Neuronal stem cell (in vitro differentiated cells): ENCODE data around the gene LAMA2.

Experiments
- DNase-seq: peaks from one replicate; pipeline ENCODE4 v3.0.0-alpha.2; 2013; ENCODE audit warnings: low spot score
- H2AFZ ChIP-seq: one replicate; pipeline ENCODE4 v1.6.1; 2013; ENCODE audit warnings: mild to moderate bottlenecking, low read length, inconsistent platforms
- H2AK5ac ChIP-seq: 2 replicates; pipeline ENCODE4 v1.6.1; 2013; ENCODE audit warnings: low read depth, mild to moderate bottlenecking, inconsistent platforms, low read length, moderate library complexity, mixed read lengths
- H2BK120ac ChIP-seq: 2 replicates; pipeline ENCODE4 v1.6.1; 2013; ENCODE audit warnings: low read depth, mild to moderate bottlenecking, inconsistent platforms, low read length, moderate library complexity, mixed read lengths
- H2BK12ac ChIP-seq: one replicate; pipeline ENCODE4 v1.6.1; 2013; ENCODE audit warnings: low read length, inconsistent platforms
- H2BK15ac ChIP-seq: 2 replicates; pipeline ENCODE4 v1.6.1; 2013; ENCODE audit warnings: mild to moderate bottlenecking, low read length, inconsistent platforms, mixed read lengths
- H2BK5ac ChIP-seq: one replicate; pipeline ENCODE4 v1.6.1; 2013; ENCODE audit warnings: inconsistent platforms, mild to moderate bottlenecking, low read length, moderate library complexity
- H3K14ac ChIP-seq: one replicate; pipeline ENCODE4 v1.6.1; 2013; ENCODE audit warnings: low read length, inconsistent platforms
- H3K18ac ChIP-seq: 2 replicates; pipeline ENCODE4 v1.6.1; 2013; ENCODE audit warnings: low read length, inconsistent platforms
- H3K23ac ChIP-seq: 2 replicates; pipeline ENCODE4 v1.6.1; 2013; ENCODE audit warnings: low read depth, mild to moderate bottlenecking, mixed read lengths, low read length, inconsistent platforms; ENCODE audit not compliant: poor library complexity
- H3K27ac ChIP-seq: replicated peaks from 3 replicates; pipeline ENCODE4 v1.5.1; 2013; ENCODE audit warnings: low read length, inconsistent platforms
- H3K27me3 ChIP-seq, 3 experiments: 2 replicates each; pipeline ENCODE4 v1.6.1; 2013; ENCODE audit warnings: low read length in 3 of 3, mild to moderate bottlenecking in 2 of 3, inconsistent platforms in 1 of 3, low read depth in 1 of 3, mixed read lengths in 1 of 3, moderate library complexity in 1 of 3; ENCODE audit not compliant: control insufficient read depth in 3 of 3, insufficient read depth in 3 of 3
- H3K36me3 ChIP-seq, 2 donors: replicated peaks in 1 of 2; 2 replicates each; pipeline ENCODE4 v1.6.1; 2013; ENCODE audit warnings: low read length in 2 of 2; ENCODE audit not compliant: control insufficient read depth in 2 of 2, insufficient read depth in 2 of 2
- H3K4ac ChIP-seq: 2 replicates; pipeline ENCODE4 v1.6.1; 2013; ENCODE audit warnings: inconsistent platforms, mild to moderate bottlenecking, low read length, moderate library complexity
- H3K4me1 ChIP-seq, 2 donors: 1 replicate in 1 of 2; 2 replicates in 1 of 2; pipeline ENCODE4 v1.6.1; 2013; ENCODE audit warnings: low read length in 2 of 2, low read depth in 1 of 2; ENCODE audit not compliant: control insufficient read depth in 2 of 2, insufficient read depth in 1 of 2
- H3K4me2 ChIP-seq: one replicate; pipeline ENCODE4 v1.6.1; 2013; ENCODE audit warnings: mild to moderate bottlenecking, low read length, inconsistent platforms; ENCODE audit not compliant: insufficient read depth, poor library complexity, severe bottlenecking
- H3K4me3 ChIP-seq, 2 donors: 2 replicates each; pipeline ENCODE4 v1.5.1; 2013; ENCODE audit warnings: low read length in 2 of 2, mild to moderate bottlenecking in 2 of 2, inconsistent platforms in 1 of 2, moderate library complexity in 1 of 2
- H3K79me1 ChIP-seq: one replicate; pipeline ENCODE4 v1.6.1; 2013; ENCODE audit warnings: low read depth, mild to moderate bottlenecking, inconsistent platforms, low read length, moderate library complexity
- H3K9ac ChIP-seq: one replicate; pipeline ENCODE4 v1.6.1; 2013; ENCODE audit warnings: mild to moderate bottlenecking, low read depth, low read length, inconsistent platforms; ENCODE audit not compliant: poor library complexity
- H3K9me3 ChIP-seq, 2 donors: replicated peaks in 1 of 2; 2 replicates each; pipeline versions ENCODE3 to v1.6.1; 2013; ENCODE audit warnings: low read length in 2 of 2, mild to moderate bottlenecking in 2 of 2, inconsistent platforms in 1 of 2, low read depth in 1 of 2, mixed read lengths in 1 of 2, moderate library complexity in 1 of 2; ENCODE audit not compliant: control insufficient read depth in 2 of 2, insufficient read depth in 1 of 2
- H4K8ac ChIP-seq: one replicate; pipeline ENCODE4 v1.6.1; 2013; ENCODE audit warnings: low read depth, mild to moderate bottlenecking, inconsistent platforms, low read length, moderate library complexity
- H4K91ac ChIP-seq: one replicate; pipeline ENCODE4 v1.6.1; 2013; ENCODE audit warnings: low read length, low read depth, mild to moderate bottlenecking, inconsistent platforms; ENCODE audit not compliant: poor library complexity
- WGBS, 2 donors: extraction: QIAGEN DNeasy Blood & Tissue Kit; methylation state at CpG; one replicate each; pipeline ENCODE4 v1.1.7; 2013; ENCODE audit warnings: missing lambda C conversion rate in 2 of 2, mixed read lengths in 1 of 2; ENCODE audit not compliant: insufficient read length in 2 of 2, insufficient replicate concordance in 1 of 2; ENCODE audit errors: extremely low coverage in 2 of 2; 5-methylcytosine and 5-hydroxymethylcytosine counted together

LAMA2 gene

DNA sequence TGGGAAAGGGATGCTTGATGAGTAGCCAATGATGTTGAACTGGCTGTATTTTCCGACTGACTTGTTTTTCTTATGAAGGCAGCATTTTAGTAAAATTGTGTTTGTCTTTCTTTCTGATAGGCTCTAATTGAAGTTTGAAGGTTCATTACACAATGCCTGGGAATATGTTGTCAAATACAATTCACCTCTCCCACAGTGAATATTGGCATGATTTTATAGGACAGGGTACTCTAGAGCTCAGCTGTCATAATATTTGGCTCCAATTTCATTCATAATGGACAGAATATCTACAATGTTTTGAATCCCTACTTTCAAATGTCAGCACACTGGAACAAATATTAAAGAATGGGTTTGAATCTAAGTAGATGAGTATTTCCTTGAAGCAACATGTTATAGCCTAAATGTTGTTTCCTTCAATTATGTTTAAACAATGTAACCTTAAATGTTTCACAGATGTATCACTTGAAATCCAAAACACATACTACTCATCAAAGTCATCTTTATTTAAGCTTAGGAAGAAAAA lies 81.4 kb downstream of the LAMA2 start:
- no peak overlapping the region for H3K4me3 ChIP-seq
- no peaks in the 10 kb centered on the region for H3K36me3 ChIP-seq
- H2AFZ ChIP-seq: no peak overlapping the region
- H3K23ac ChIP-seq: no peak overlapping the region
- no peaks in the 10 kb centered on the region for H3K4me1 ChIP-seq
- no peaks in the 10 kb centered on the region for H3K9me3 ChIP-seq
- no peak overlapping the region for H3K4ac ChIP-seq
- no peak for DNase-seq
- H2BK12ac ChIP-seq: no peak overlapping the region
- no peak overlapping the region for H2BK5ac ChIP-seq
- no peak overlapping the region for H3K27ac ChIP-seq
- no peak overlapping the region for H3K4me2 ChIP-seq
- H4K91ac ChIP-seq: no peak overlapping the region
- H4K8ac ChIP-seq: no peak overlapping the region
- no peaks in the 10 kb centered on the region for H3K27me3 ChIP-seq
- H3K9ac ChIP-seq: no peak overlapping the region
- no CpG with 5 or more reads among the region's 1 CpG for WGBS, 2 donors
- H2BK15ac ChIP-seq: no peak overlapping the region
- H2BK120ac ChIP-seq: no peak overlapping the region
- no peak overlapping the region for H3K18ac ChIP-seq
- no peak overlapping the region for H3K14ac ChIP-seq
- H3K79me1 ChIP-seq: no peaks in the 10 kb centered on the region
- no peak overlapping the region for H2AK5ac ChIP-seq

DNA sequence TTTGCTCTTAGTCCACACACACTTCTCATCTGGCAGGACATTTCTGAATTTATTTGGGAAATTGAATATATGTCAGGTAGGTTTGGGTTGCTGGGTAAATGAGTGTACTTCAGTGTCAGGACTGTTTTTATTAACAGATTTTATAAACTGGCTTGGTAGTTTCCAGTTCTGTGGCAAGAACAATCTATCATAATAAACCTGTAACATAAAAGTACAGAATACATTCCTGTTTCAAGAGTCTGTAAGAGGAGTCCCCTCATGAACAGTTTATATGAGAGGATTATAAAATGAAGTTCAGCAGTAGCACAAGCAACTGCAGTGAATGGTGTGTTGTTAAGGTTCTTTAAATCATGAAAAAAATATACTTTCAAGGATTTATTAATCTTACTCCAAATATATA lies 81.8 kb downstream of the LAMA2 start:
- H3K27me3 ChIP-seq: no peaks in the 10 kb centered on the region
- H3K79me1 ChIP-seq: no peaks in the 10 kb centered on the region
- no peak overlapping the region for H2BK5ac ChIP-seq
- H2BK12ac ChIP-seq: no peak overlapping the region
- no peak overlapping the region for H2BK15ac ChIP-seq
- H2AFZ ChIP-seq: no peak overlapping the region
- no peak overlapping the region for H3K23ac ChIP-seq
- H3K4me3 ChIP-seq: no peak overlapping the region
- H3K4ac ChIP-seq: no peak overlapping the region
- no peak overlapping the region for H3K14ac ChIP-seq
- no peak overlapping the region for H3K4me2 ChIP-seq
- H2BK120ac ChIP-seq: no peak overlapping the region
- H3K9me3 ChIP-seq: no peaks in the 10 kb centered on the region
- H3K18ac ChIP-seq: no peak overlapping the region
- no peak overlapping the region for H3K27ac ChIP-seq
- H3K9ac ChIP-seq: no peak overlapping the region
- no peak overlapping the region for H4K8ac ChIP-seq
- H2AK5ac ChIP-seq: no peak overlapping the region
- H3K36me3 ChIP-seq: no peaks in the 10 kb centered on the region
- H3K4me1 ChIP-seq: no peaks in the 10 kb centered on the region
- H4K91ac ChIP-seq: no peak overlapping the region
- DNase-seq: no peak

DNA sequence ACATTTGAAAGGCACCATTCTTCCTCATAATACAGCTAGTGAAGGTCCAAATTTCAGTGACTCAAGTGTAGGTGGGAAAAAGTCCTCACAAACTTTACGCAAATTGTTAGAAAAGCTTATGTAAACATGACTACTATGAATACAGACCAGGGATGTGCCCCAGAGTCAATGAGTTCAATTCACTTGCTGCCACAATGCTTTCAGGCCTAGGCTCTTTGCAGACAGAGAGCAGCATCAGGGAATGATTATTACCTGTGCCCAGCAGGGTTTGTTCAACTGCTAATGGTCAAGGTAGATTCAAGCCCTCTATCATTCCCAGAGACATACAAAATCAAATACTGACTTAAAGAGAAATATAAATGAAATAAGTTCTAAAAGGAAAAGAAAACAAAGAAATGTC lies 84.0 kb downstream of the LAMA2 start:
- no peak overlapping the region for H4K91ac ChIP-seq
- no peak overlapping the region for H3K23ac ChIP-seq
- no peak overlapping the region for H2BK120ac ChIP-seq
- H3K4ac ChIP-seq: no peak overlapping the region
- no peaks in the 10 kb centered on the region for H3K36me3 ChIP-seq
- no peak overlapping the region for H3K9ac ChIP-seq
- H3K4me3 ChIP-seq: no peak overlapping the region
- H3K4me2 ChIP-seq: no peak overlapping the region
- no peak overlapping the region for H3K14ac ChIP-seq
- no peaks in the 10 kb centered on the region for H3K4me1 ChIP-seq
- no CpG with 5 or more reads among the region's 1 CpG for WGBS, 2 donors
- H4K8ac ChIP-seq: no peak overlapping the region
- no peak overlapping the region for H2BK15ac ChIP-seq
- H3K9me3 ChIP-seq: no peaks in the 10 kb centered on the region
- H2AFZ ChIP-seq: no peak overlapping the region
- no peak overlapping the region for H3K27ac ChIP-seq
- no peaks in the 10 kb centered on the region for H3K79me1 ChIP-seq
- no peak for DNase-seq
- no peak overlapping the region for H2BK12ac ChIP-seq
- H2BK5ac ChIP-seq: no peak overlapping the region
- no peak overlapping the region for H3K18ac ChIP-seq
- H2AK5ac ChIP-seq: no peak overlapping the region
- H3K27me3 ChIP-seq: no peaks in the 10 kb centered on the region

DNA sequence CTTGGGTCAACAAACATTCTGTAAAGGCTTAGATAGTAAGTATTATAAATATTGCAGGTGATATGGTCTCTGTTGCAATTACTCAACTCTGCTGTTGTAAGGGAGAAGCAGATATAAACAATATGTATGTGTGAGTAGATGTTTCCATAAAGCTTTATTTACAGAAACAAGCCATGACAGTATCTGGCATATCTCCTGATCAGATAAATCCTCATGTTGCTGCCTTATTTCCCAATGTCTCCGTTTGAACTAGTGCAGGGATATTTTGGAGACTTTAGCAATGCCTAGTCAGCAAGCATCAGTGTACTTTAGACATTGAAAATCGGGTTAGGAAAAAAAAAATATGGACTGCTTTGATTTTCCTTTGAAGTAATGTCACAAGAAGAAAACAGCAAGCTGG lies 96.1 kb downstream of the LAMA2 start:
- no peaks in the 10 kb centered on the region for H3K27me3 ChIP-seq
- H3K9ac ChIP-seq: no peak overlapping the region
- H3K79me1 ChIP-seq: no peaks in the 10 kb centered on the region
- H3K23ac ChIP-seq: no peak overlapping the region
- H2BK120ac ChIP-seq: no peak overlapping the region
- H4K8ac ChIP-seq: no peak overlapping the region
- H3K14ac ChIP-seq: no peak overlapping the region
- H3K18ac ChIP-seq: no peak overlapping the region
- H2AK5ac ChIP-seq: no peak overlapping the region
- H3K4me3 ChIP-seq: no peak overlapping the region
- H4K91ac ChIP-seq: no peak overlapping the region
- H3K36me3 ChIP-seq: no peaks in the 10 kb centered on the region
- no peak overlapping the region for H3K4ac ChIP-seq
- H3K4me1 ChIP-seq: no peaks in the 10 kb centered on the region
- DNase-seq: no peak
- H3K27ac ChIP-seq: no peak overlapping the region
- H3K9me3 ChIP-seq: no peaks in the 10 kb centered on the region
- no peak overlapping the region for H2AFZ ChIP-seq
- WGBS, 2 donors: no CpG with 5 or more reads among the region's 2 CpGs
- no peak overlapping the region for H2BK5ac ChIP-seq
- H3K4me2 ChIP-seq: no peak overlapping the region
- no peak overlapping the region for H2BK15ac ChIP-seq
- H2BK12ac ChIP-seq: no peak overlapping the region
